GM12801 (cell line): Measurements from ENCODE around the gene IKZF4.

ENCODE experiments used
- CTCF ChIP-seq: IDR thresholded peaks from one replicate; pipeline ENCODE4 v1.5.1; 2011; ENCODE audit warnings: control low read depth; ENCODE audit not compliant: insufficient read length; ENCODE audit errors: extremely low read depth

The IKZF4 gene

DNA sequence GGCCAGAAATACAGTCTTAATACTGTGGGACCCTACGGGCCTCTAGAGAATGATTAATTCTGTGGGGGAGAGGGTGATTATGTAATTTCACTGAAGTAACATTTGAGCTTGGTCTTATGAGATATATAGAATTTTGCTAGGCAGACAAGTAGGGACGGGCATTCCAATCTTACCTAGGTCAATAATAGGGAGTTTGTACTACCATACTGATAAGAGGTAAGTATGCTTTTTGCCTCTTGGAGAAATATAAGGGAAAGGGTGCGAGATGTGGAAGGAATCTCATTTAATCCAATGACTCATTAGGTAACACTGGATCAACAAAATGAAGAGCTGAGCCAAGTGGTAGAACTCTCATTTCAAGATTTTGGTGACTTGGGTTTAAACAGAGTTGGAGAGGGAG, 41.8 kb upstream of the IKZF4 start:
- no peak for TF ChIP-seq CTCF

DNA sequence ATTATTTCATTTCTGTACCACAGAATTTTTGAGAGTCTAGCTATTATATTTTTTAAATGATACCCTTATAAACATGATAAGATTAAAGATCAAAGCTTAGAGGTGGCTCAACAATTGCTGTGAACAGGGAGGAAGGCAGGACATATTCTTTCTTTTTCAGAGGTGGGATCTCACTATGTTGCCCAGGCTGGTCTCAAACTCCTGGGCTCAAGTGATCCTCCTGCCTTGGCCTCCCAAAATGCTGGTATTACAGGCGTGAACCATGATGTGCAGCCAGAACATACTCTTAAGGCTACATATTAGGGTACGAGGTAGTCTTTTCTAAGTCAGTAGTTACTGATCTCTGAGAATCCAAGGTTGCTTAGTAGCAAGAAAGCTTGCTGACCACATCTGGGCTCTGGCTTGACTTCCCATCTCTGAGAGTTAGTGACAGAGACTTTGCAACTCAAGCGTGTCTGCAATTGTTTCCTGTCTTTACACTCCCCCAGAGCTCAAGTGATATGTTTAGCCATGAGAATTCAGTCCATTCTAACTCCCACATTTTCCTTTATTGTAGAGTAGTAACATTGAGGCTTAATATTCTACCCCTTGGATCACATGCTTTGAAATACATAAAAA, 38.4 kb upstream of the IKZF4 start:
- no peak for TF ChIP-seq CTCF

- TF ChIP-seq CTCF, result no peak
Measured at GRCh38 chr12:55983232-55983842, 37.5 kb upstream of the IKZF4 start.

DNA sequence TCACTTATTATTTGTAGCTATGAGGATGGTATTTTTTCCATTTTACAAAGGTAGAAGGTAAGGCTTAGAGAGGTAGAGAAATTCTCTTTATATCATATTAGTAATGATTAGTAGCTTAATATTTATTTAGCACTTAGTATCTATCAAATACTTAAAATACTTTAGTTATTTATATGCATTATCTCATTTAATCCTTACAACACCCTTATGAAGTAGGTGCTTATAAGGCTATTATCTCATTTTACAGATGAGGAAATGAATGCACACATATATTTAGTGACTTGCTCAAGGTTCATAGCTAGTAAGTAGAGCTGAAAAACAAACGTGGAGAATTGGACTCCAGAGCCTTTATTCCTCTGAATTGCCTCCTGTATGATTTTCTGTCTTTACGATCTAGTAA, 36.0 kb upstream of the IKZF4 start:
- TF ChIP-seq CTCF, result no peak

- TF ChIP-seq CTCF, result no peak
Measured at GRCh38 chr12:55985341-55985740, 35.5 kb upstream of the IKZF4 start.

- TF ChIP-seq CTCF, result no peak
Measured at GRCh38 chr12:55991110-55991509, 29.7 kb upstream of the IKZF4 start.

DNA sequence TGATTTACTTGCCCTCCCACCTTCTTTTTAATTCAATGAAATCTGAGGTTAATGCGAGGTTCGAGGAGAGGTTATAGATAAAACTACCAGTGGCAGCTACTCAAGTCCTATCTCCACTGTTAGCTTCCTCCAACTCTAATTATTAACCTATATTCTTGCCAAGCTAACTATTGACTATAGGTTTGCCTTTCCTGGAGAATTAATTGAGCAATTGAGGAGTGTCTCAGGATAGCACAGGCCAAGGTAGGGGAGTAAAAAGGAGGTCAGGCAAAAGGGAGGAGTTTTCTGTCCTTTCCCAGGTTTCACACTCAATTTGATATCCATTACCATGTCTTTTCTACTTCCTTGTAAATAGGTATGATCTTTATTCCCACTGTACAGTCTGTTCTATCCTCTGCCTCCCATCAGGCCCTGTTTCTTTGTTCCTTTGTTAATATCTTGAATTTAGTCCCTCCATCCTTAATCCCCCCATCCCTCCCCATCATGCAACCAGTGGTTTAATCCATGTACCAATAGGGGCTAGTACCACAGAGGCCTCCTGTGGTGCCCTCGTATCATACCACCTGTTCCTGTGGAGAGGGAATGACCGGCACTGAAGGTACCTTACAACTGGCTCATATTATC, 27.5 kb upstream of the IKZF4 start:
- no peak for TF ChIP-seq CTCF
